Osteocyte (in vitro differentiated cells): ENCODE measurements around the gene GRM7. TPM values are rescaled to one million over a fixed set of nuclear protein-coding genes. Genes with fewer than 3 reads are reported as not detected.

ENCODE experiments used
- DNase-seq: peaks from one replicate; pipeline ENCODE4 v3.0.0; 2021; ENCODE audit warnings: mixed read lengths; ENCODE audit not compliant: unreplicated experiment; ENCODE audit errors: extremely low spot score
- H3K27ac Mint-ChIP-seq: one replicate; pipeline ENCODE4 v1.8.0; 2021; ENCODE audit warnings: mild to moderate bottlenecking, mixed read lengths; ENCODE audit not compliant: unreplicated experiment
- H3K27me3 Mint-ChIP-seq: one replicate; pipeline ENCODE4 v1.8.0; 2021; ENCODE audit warnings: mixed read lengths; ENCODE audit not compliant: unreplicated experiment
- H3K36me3 Mint-ChIP-seq: one replicate; pipeline ENCODE4 v1.8.0; 2021; ENCODE audit warnings: mixed read lengths; ENCODE audit not compliant: unreplicated experiment
- H3K4me1 Mint-ChIP-seq: one replicate; pipeline ENCODE4 v1.8.0; 2021; ENCODE audit warnings: mixed read lengths; ENCODE audit not compliant: unreplicated experiment
- H3K4me3 Mint-ChIP-seq: one replicate; pipeline ENCODE4 v1.8.0; 2021; ENCODE audit warnings: mild to moderate bottlenecking, moderate library complexity, mixed read lengths; ENCODE audit not compliant: unreplicated experiment
- H3K9me3 Mint-ChIP-seq: one replicate; pipeline ENCODE4 v1.8.0; 2021; ENCODE audit warnings: mixed read lengths; ENCODE audit not compliant: unreplicated experiment
- CTCF ChIP-seq: fragments of 200-600 bp; sonication (generic); IDR thresholded peaks from 2 replicates; pipeline ENCODE4 v1.5.0; 2021; ENCODE audit warnings: antibody characterized with exemption, mild to moderate bottlenecking, moderate library complexity
- total RNA-seq: library from RNA; stranded (reverse); gene quantifications from 2 replicates; pipeline ENCODE4 v1.2.1, GENCODE V29; 2021

The GRM7 gene
- total RNA-seq, 1 donor from 2014 or later = not detected

DNA sequence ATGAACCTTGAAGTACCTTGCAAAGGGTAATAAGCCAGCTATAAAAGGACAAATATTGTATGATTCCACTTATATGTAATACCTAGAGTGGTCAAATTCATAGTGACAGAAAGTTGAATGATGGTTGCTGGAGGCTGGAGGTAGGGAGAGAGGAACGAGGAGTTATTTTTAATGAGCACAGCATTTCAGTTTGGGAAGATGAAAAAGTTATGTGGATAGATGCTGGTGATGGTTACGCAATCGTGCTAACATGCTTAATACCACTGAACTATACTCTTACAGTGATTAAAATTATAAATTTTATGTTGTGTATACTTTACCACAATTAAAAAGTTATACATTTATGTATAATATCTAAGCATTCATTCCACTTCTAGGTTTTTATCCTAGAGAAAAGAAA lies 168.6 kb downstream of the GRM7 start:
- DNase-seq = no peak
- no peak overlapping the region for H3K27ac Mint-ChIP-seq
- no peaks in the 10 kb centered on the region for H3K36me3 Mint-ChIP-seq
- no peaks in the 10 kb centered on the region for H3K4me1 Mint-ChIP-seq
- TF ChIP-seq CTCF = no peak
- H3K9me3 Mint-ChIP-seq = peaks cover 32% of the 10 kb centered on the region
- H3K4me3 Mint-ChIP-seq = no peak overlapping the region
- H3K27me3 Mint-ChIP-seq = no peaks in the 10 kb centered on the region

- no peaks in the 10 kb centered on the region for H3K36me3 Mint-ChIP-seq
- no peak for DNase-seq
- no peak for TF ChIP-seq CTCF
- no peaks in the 10 kb centered on the region for H3K27me3 Mint-ChIP-seq
- peaks cover 32% of the 10 kb centered on the region for H3K9me3 Mint-ChIP-seq
- H3K27ac Mint-ChIP-seq = no peak overlapping the region
- no peak overlapping the region for H3K4me3 Mint-ChIP-seq
- H3K4me1 Mint-ChIP-seq = no peaks in the 10 kb centered on the region
Measured at GRCh38 chr3:7038394-7038793, 177.5 kb downstream of the GRM7 start.

GRCh38 chr3:7062714-7063113 lies 201.8 kb downstream of the GRM7 start:
- Mint-ChIP-seq H3K36me3 (no peaks in the 10 kb centered on the region), H3K9me3 (peaks cover 58% of the 10 kb centered on the region), H3K27me3 (no peaks in the 10 kb centered on the region), H3K27ac (no peak overlapping the region), H3K4me3 (no peak overlapping the region), H3K4me1 (no peaks in the 10 kb centered on the region)
- DNase-seq = no peak
- TF ChIP-seq CTCF = no peak

DNA sequence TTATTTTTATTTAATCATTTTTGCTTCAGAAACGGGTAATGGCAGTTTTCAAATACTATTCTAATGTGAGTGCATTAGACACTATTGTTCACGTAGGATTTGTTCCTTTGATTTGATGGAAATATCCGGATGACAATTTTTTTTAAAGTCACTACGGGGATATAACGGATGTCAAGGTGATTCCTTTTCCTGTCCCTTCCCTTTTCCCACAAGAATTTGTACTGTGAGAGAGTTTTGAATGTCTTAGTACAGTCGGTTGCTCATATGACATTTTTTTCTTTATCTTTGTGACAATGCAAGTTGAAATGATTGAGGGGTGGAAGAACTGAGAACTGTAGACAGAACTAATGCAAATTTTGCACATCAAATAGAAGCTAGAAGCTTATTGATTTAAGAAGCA lies 209.5 kb downstream of the GRM7 start:
- Mint-ChIP-seq H3K9me3 (peaks cover 28% of the 10 kb centered on the region), H3K27ac (no peak overlapping the region), H3K27me3 (no peaks in the 10 kb centered on the region), H3K4me3 (no peak overlapping the region), H3K4me1 (no peaks in the 10 kb centered on the region), H3K36me3 (no peaks in the 10 kb centered on the region)
- no peak for DNase-seq
- TF ChIP-seq CTCF = no peak

- TF ChIP-seq CTCF = no peak
- no peaks in the 10 kb centered on the region for H3K4me1 Mint-ChIP-seq
- peaks cover 25% of the 10 kb centered on the region for H3K9me3 Mint-ChIP-seq
- no peaks in the 10 kb centered on the region for H3K36me3 Mint-ChIP-seq
- no peak overlapping the region for H3K27ac Mint-ChIP-seq
- H3K4me3 Mint-ChIP-seq = no peak overlapping the region
- DNase-seq = no peak
- no peaks in the 10 kb centered on the region for H3K27me3 Mint-ChIP-seq
Measured at GRCh38 chr3:7074217-7074616, 213.3 kb downstream of the GRM7 start.
